ENCODE measurements around the gene CYB561D2.

DNA sequence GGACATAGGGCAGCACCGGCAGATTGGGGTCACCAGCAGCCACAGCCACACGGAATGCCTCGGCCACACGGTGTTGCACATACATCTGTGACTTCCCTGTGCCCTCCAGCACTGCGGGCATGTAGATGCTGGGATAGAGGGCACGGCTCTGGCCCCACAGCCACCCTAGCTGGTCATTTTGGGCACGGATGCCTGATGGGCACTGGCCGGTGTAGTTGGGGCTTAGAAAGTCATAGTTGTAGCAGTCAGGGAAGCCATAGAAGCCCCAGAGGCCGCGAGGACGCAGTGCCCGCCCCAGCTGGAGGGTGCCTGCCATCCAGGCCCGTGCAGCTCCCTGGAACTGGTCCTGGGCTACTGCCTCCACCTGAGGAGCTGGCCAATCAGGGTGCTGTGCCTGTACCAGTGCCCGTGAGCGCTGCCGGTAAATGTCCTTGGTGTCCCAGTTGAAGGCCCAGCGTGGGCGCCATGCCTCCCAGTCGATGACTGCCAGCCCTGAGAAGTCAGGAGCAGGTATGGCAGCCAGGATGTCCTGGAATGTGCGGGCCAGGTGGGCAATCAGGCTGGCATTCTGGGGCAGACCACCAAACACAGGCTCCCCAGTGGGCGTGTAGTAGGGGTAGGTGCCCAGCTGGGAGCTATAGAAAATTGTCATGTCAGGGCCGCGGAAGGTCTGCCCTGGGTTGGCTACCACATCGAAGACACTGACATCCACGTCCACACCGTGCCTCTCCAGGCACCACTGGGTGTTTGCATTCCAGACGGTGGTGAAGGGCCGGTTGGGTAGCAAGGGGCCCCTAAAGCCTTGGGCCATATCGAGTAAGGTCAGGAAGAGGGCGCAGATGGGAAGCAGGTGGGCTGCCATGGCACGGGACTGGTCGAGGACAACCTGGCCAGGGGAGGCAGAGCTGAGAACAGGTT lies 48.3 kb upstream of the CYB561D2 start:
- no peak for TF ChIP-seq POLR2A (IDR thresholded peaks at IDR 0.05)
- TF ChIP-seq, protein P1, sequence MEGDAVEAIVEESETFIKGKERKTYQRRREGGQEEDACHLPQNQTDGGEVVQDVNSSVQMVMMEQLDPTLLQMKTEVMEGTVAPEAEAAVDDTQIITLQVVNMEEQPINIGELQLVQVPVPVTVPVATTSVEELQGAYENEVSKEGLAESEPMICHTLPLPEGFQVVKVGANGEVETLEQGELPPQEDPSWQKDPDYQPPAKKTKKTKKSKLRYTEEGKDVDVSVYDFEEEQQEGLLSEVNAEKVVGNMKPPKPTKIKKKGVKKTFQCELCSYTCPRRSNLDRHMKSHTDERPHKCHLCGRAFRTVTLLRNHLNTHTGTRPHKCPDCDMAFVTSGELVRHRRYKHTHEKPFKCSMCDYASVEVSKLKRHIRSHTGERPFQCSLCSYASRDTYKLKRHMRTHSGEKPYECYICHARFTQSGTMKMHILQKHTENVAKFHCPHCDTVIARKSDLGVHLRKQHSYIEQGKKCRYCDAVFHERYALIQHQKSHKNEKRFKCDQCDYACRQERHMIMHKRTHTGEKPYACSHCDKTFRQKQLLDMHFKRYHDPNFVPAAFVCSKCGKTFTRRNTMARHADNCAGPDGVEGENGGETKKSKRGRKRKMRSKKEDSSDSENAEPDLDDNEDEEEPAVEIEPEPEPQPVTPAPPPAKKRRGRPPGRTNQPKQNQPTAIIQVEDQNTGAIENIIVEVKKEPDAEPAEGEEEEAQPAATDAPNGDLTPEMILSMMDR (IDR thresholded peaks at IDR 0.05), result no peak
- TF ChIP-seq POLR2AphosphoS5 (IDR thresholded peaks at IDR 0.05), result no peak

Measured in breast epithelium (tissue), 3 donors.